ACC112 (cell line): Measurements from ENCODE around the gene HS3ST1.

Source experiments
- H2AFZ ChIP-seq: fragments of 200-600 bp; sonication (generic); one replicate; pipeline ENCODE4 v1.6.0; 2017; ENCODE audit warnings: antibody characterized with exemption, low read length; ENCODE audit not compliant: unreplicated experiment
- H3K27ac ChIP-seq: fragments of 200-600 bp; sonication (generic); 2 replicates; pipeline ENCODE4 v1.5.1; 2014; ENCODE audit warnings: low read depth, mild to moderate bottlenecking, antibody characterized with exemption, low read length, moderate library complexity
- H3K27me3 ChIP-seq: fragments of 200-600 bp; sonication (generic); 2 replicates; pipeline ENCODE4 v1.6.1; 2014; ENCODE audit warnings: mild to moderate bottlenecking, antibody characterized with exemption, low read length, moderate library complexity, mixed read lengths; ENCODE audit not compliant: insufficient read depth
- H3K36me3 ChIP-seq: fragments of 200-600 bp; sonication (generic); 2 replicates; pipeline ENCODE4 v1.6.1; 2016; ENCODE audit warnings: mild to moderate bottlenecking, antibody characterized with exemption, low read length, moderate library complexity, mixed read lengths; ENCODE audit not compliant: insufficient read depth
- H3K4me1 ChIP-seq: fragments of 200-600 bp; sonication (generic); one replicate; pipeline ENCODE4 v1.6.1; 2016; ENCODE audit warnings: low read length, mixed read lengths; ENCODE audit not compliant: insufficient read depth, unreplicated experiment, control insufficient read depth
- H3K4me3 ChIP-seq: fragments of 200-600 bp; sonication (generic); 2 replicates; pipeline ENCODE4 v1.5.1; 2014; ENCODE audit warnings: mild to moderate bottlenecking, low read depth, low read length
- H3K79me2 ChIP-seq: fragments of 200-600 bp; sonication (generic); one replicate; pipeline ENCODE4 v1.6.0; 2016; ENCODE audit warnings: low read length; ENCODE audit not compliant: control insufficient read depth, unreplicated experiment, insufficient read depth

HS3ST1 gene

GRCh38 chr4:11423465-11423864 lies 5.2 kb downstream of the HS3ST1 start:
- H3K4me1 ChIP-seq: no peaks in the 10 kb centered on the region
- H3K4me3 ChIP-seq: no peak overlapping the region
- H3K79me2 ChIP-seq: no peaks in the 10 kb centered on the region
- peaks cover 25% of the 10 kb centered on the region for H3K27me3 ChIP-seq
- H3K36me3 ChIP-seq: no peaks in the 10 kb centered on the region
- H2AFZ ChIP-seq: no peak overlapping the region
- H3K27ac ChIP-seq: no peak overlapping the region

GRCh38 chr4:11421116-11421515 lies 7.6 kb downstream of the HS3ST1 start:
- H2AFZ ChIP-seq: no peak overlapping the region

GRCh38 chr4:11420327-11420726 lies 8.4 kb downstream of the HS3ST1 start:
- H3K27ac ChIP-seq: no peak overlapping the region
- no peaks in the 10 kb centered on the region for H3K36me3 ChIP-seq
- no peaks in the 10 kb centered on the region for H3K79me2 ChIP-seq
- peaks cover 4% of the 10 kb centered on the region; the same call in 1 of the 2 replicates for H3K27me3 ChIP-seq
- H3K4me3 ChIP-seq: no peak overlapping the region
- no peak overlapping the region for H2AFZ ChIP-seq
- no peaks in the 10 kb centered on the region for H3K4me1 ChIP-seq

More at GRCh38 chr4:11421116-11421515, 7.6 kb downstream of the HS3ST1 start:
- no peaks in the 10 kb centered on the region for H3K4me1 ChIP-seq
- H3K27ac ChIP-seq: no peak overlapping the region
- H3K36me3 ChIP-seq: no peaks in the 10 kb centered on the region
- H3K4me3 ChIP-seq: no peak overlapping the region
- H3K79me2 ChIP-seq: no peaks in the 10 kb centered on the region
- peaks cover 4% of the 10 kb centered on the region; the same call in 1 of the 2 replicates for H3K27me3 ChIP-seq

GRCh38 chr4:11418610-11419009 lies 10.1 kb downstream of the HS3ST1 start:
- Histone ChIP-seq H2AFZ (no peak overlapping the region), H3K79me2 (no peaks in the 10 kb centered on the region), H3K27ac (no peak overlapping the region), H3K36me3 (no peaks in the 10 kb centered on the region), H3K4me1 (no peaks in the 10 kb centered on the region), H3K4me3 (no peak overlapping the region), H3K27me3 (peaks cover 4% of the 10 kb centered on the region; the same call in 1 of the 2 replicates)

- Histone ChIP-seq H2AFZ (no peak overlapping the region), H3K4me3 (no peak overlapping the region), H3K36me3 (no peaks in the 10 kb centered on the region), H3K79me2 (no peaks in the 10 kb centered on the region), H3K27ac (no peak overlapping the region), H3K4me1 (no peaks in the 10 kb centered on the region), H3K27me3 (peaks cover 2% of the 10 kb centered on the region; the same call in 1 of the 2 replicates)
Measured at GRCh38 chr4:11416767-11417113, 12.0 kb downstream of the HS3ST1 start.

- Histone ChIP-seq H3K4me3 (no peak overlapping the region), H2AFZ (no peak overlapping the region), H3K79me2 (no peaks in the 10 kb centered on the region), H3K36me3 (no peaks in the 10 kb centered on the region), H3K4me1 (no peaks in the 10 kb centered on the region), H3K27ac (no peak overlapping the region), H3K27me3 (no peaks in the 10 kb centered on the region)
Measured at GRCh38 chr4:11416071-11416766, 12.5 kb downstream of the HS3ST1 start.

- Histone ChIP-seq H3K4me3 (no peak overlapping the region), H3K4me1 (no peaks in the 10 kb centered on the region), H2AFZ (no peak overlapping the region), H3K27me3 (no peaks in the 10 kb centered on the region), H3K36me3 (no peaks in the 10 kb centered on the region), H3K79me2 (no peaks in the 10 kb centered on the region), H3K27ac (no peak overlapping the region)
Measured at GRCh38 chr4:11415409-11416070, 13.2 kb downstream of the HS3ST1 start.

GRCh38 chr4:11412211-11412610 lies 16.5 kb downstream of the HS3ST1 start:
- no peak overlapping the region for H3K27ac ChIP-seq
- no peaks in the 10 kb centered on the region for H3K36me3 ChIP-seq
- no peak overlapping the region for H2AFZ ChIP-seq
- H3K4me3 ChIP-seq: no peak overlapping the region
- H3K79me2 ChIP-seq: no peaks in the 10 kb centered on the region
- no peaks in the 10 kb centered on the region for H3K4me1 ChIP-seq
- H3K27me3 ChIP-seq: no peaks in the 10 kb centered on the region

GRCh38 chr4:11409632-11410031 lies 19.1 kb downstream of the HS3ST1 start:
- Histone ChIP-seq H2AFZ (no peak overlapping the region), H3K27me3 (no peaks in the 10 kb centered on the region), H3K4me1 (no peaks in the 10 kb centered on the region), H3K27ac (no peak overlapping the region), H3K4me3 (no peak overlapping the region), H3K79me2 (no peaks in the 10 kb centered on the region), H3K36me3 (no peaks in the 10 kb centered on the region)

GRCh38 chr4:11408233-11408967 lies 20.3 kb downstream of the HS3ST1 start:
- Histone ChIP-seq H3K27ac (no peak overlapping the region), H3K36me3 (no peaks in the 10 kb centered on the region), H3K4me1 (no peaks in the 10 kb centered on the region), H3K27me3 (no peaks in the 10 kb centered on the region), H3K4me3 (no peak overlapping the region), H3K79me2 (no peaks in the 10 kb centered on the region), H2AFZ (no peak overlapping the region)
